ENCODE data around the gene HSPG2. TPM values are rescaled to one million over a fixed set of nuclear protein-coding genes. Genes with fewer than 3 reads are reported as not detected.

HSPG2 gene
- total and polyA plus RNA-seq, 2 of the 13 experiments (the other 11 are each of a cell fraction or from before 2014, with no cell fraction given): 9.1 to 13.1 TPM

GRCh38 chr1:21857142-21857839 lies 79.8 kb downstream of the HSPG2 start (continued):
- TF ChIP-seq MXI1 (IDR thresholded peaks at IDR 0.05; ENCODE audit: borderline replicate concordance, low read depth, low read length) (no peak), HNRNPUL1 (IDR thresholded peaks at IDR 0.05; ENCODE audit: low read depth, low read length) (no peak), TBX2 (CRISPR knock-in tag; IDR thresholded peaks at IDR 0.05; ENCODE audit: borderline replicate concordance) (no peak), ZBTB7A (CRISPR knock-in tag; IDR thresholded peaks at IDR 0.05) (no peak), RORA (CRISPR knock-in tag; IDR thresholded peaks at IDR 0.05) (no peak), ZNF292 (CRISPR knock-in tag; IDR thresholded peaks at IDR 0.05; ENCODE audit: borderline replicate concordance, low read depth) (no peak), ZNF121 (CRISPR knock-in tag; IDR thresholded peaks at IDR 0.05) (no peak)

GRCh38 chr1:21855257-21856096 lies 81.6 kb downstream of the HSPG2 start:
- WGBS (ENCODE audit: low lambda C conversion rate): no CpG with 5 or more reads among the region's 35 CpGs
- Histone ChIP-seq H3K4me2 (ENCODE audit: low read depth, low read length) (no peak overlapping the region), H3K36me3 (replicated peaks in 1 of 2; ENCODE audit: control insufficient read depth in 1 of 2, insufficient read depth in 2 of 2, low read length in 2 of 2) (peaks cover 23 to 52% of the 10 kb centered on the region in 2 experiments; a peak in 4 of 5 replicates), H3K79me2 (ENCODE audit: insufficient read depth, low read length) (no peaks in the 10 kb centered on the region), H3K27ac (ENCODE audit: extremely low read length, insufficient read depth, low read length) (no peak overlapping the region), H3K9me3 (ENCODE audit: low read length) (no peaks in the 10 kb centered on the region), H2AFZ (ENCODE audit: low read length) (no peak overlapping the region), H3K9ac (ENCODE audit: insufficient read depth, low read depth, low read length) (no peak overlapping the region), H4K20me1 (ENCODE audit: insufficient read depth, low read length) (no peaks in the 10 kb centered on the region), H3K4me1 (ENCODE audit: insufficient read depth, low read length) (peaks cover 13% of the 10 kb centered on the region), H3K4me3 (replicated peaks in 1 of 3; ENCODE audit: insufficient read depth in 1 of 3, low read depth in 2 of 3, low read length in 3 of 3) (no peak overlapping the region), H3K27me3 (ENCODE audit: control insufficient read depth in 1 of 2, insufficient read depth in 2 of 2, low read length in 2 of 2) (no peaks in the 10 kb centered on the region)
- ATAC-seq: peak; percentile 50
- FAIRE-seq: peak; percentile 49
- CTCF ChIA-PET (ENCODE audit: low intra/inter-chr PET ratio, low total read pairs): no interaction called here
- DNase-seq (ENCODE audit: low spot score): peak; percentile 40
- POLR2A ChIA-PET: no interaction called here
- BruUV-seq (replicated peaks): no TSS peak
- intact Hi-C loops (cut with micrococcal nuclease; ENCODE audit: unreplicated experiment): no loop called here
- in situ Hi-C loops (cut with HindIII; ENCODE audit: extremely low pct_ligation_motif_present, low pct_unique_long_range_greater_than_20kb): no loop called here
- TF ChIP-seq ZBTB39 (CRISPR knock-in tag; IDR thresholded peaks at IDR 0.05) (no peak), ZNF687 (CRISPR knock-in tag; IDR thresholded peaks at IDR 0.05) (peak; percentile 72; the same call in 1 of the 2 replicates), AGO2 (optimal IDR thresholded peaks at IDR 0.05; ENCODE audit: low read depth, low read length) (peak; percentile 26), NR3C1 (CRISPR knock-in tag; IDR thresholded peaks at IDR 0.05) (no peak), HIVEP1 (CRISPR knock-in tag; IDR thresholded peaks at IDR 0.05) (no peak), RARA (CRISPR knock-in tag; IDR thresholded peaks at IDR 0.05) (peak; percentile 73), IKZF5 (CRISPR knock-in tag; IDR thresholded peaks at IDR 0.05) (no peak)
